Activated CD8-positive, alpha-beta memory T cell treated with anti-CD3 and anti-CD28 coated beads for 36 hours (primary cell): ENCODE results near the gene NRG2. TPM values are rescaled to one million over a fixed set of nuclear protein-coding genes. Genes with fewer than 3 reads are reported as not detected.

Source experiments
- CTCF ChIA-PET: fragments of 350-600 bp; sonication (Branson Sonifier 250); formaldehyde crosslinking; loops from one replicate; lab custom pipeline; 2021; ENCODE audit warnings: antibody characterized with exemption; lab: Charles Lee
- POLR2A ChIA-PET: fragments of 350-600 bp; sonication (Branson Sonifier 250); formaldehyde crosslinking; loops from one replicate; lab custom pipeline; 2021; ENCODE audit warnings: antibody characterized with exemption; lab: Charles Lee
- total RNA-seq, 2 experiments: library from RNA; stranded (reverse); gene quantifications; one replicate each; pipeline ENCODE4 v1.2.3, GENCODE V29; 2021

The NRG2 gene
- total RNA-seq, 2 experiments from 2014 or later = 0.15 to 0.17 TPM

DNA sequence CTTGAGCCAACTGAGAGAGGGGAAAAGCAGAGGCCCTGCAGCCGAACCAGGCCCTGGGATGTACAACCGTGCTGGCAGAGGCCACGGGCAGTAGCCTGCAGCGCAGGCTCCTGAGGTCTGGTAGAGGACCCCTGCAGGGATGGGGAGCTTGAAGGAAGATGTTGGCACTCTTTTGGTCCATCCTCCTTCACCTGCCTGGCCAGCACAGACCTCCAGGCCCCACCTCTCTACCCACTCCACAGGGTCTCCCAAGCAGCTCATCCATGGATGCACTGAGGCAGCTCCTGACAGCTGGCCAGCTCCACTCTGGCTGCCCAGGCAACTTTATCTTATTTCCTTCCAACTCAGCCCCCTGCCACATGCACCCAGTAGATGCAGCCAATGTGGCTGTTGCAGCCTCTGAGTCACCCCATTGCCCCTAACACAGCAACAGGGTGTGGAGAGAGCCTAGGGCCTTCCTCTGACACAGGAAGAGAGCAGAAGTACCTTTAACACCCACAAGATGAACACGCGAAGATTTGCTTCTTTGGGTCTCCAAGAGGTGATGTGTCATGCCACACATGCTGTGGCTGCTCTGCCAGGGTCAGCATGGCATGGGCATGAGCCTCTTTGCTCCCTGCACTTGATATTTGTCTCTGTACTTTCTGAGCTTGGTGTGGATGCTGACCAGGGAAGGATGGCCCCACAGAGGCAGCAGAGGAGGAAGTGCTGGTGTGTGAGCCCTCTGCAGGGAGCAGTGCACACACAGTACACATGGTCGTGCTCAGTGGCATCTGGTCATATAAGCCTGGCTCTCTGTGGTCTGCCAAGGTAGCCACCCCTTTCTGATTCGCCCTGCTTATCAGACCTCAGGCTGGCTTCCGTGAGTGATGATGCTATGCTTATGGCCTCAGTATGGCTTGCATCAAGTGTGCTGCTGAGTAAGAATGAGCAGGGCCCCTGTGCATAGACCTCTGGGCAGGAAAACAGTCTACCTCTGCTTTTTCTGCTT, 117.2 kb downstream of the NRG2 start:
- ChIA-PET CTCF (interaction anchor here (0.5 kb wide), 1 partner anchor 13 kb away, joined by 5 read pairs; no protein-coding TSS in a partner anchor), POLR2A (no interaction called here)

DNA sequence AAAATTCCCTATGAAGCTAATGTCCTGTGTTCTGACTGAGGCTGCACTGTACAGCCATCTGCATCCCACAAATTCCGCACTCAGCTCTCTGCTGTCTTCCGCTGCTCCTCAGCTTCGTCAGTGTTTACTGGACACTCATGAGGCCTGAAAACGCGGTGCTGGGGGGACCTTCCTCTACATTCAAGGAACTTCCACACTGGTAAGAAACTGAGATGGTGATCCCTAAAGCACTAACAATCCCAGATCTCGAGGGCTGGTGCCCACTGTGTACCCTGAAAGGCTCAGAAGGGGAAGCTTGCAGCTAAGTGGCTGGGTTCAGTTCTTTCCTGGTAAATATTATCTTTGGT, 117.9 kb downstream of the NRG2 start:
- CTCF ChIA-PET = no interaction called here

GRCh38 chr5:139924294-139925215, 118.5 kb downstream of the NRG2 start:
- CTCF ChIA-PET = no interaction called here
- POLR2A ChIA-PET = no interaction called here

More for the DNA sequence above, 117.9 kb downstream of the NRG2 start:
- POLR2A ChIA-PET = no interaction called here

GRCh38 chr5:139919308-139919707, 123.8 kb downstream of the NRG2 start:
- POLR2A ChIA-PET = no interaction called here
- CTCF ChIA-PET = interaction anchor here (0.5 to 0.9 kb wide), 2 partner anchors 50 to 356 kb away, joined by 4 read pairs; no protein-coding TSS in a partner anchor

DNA sequence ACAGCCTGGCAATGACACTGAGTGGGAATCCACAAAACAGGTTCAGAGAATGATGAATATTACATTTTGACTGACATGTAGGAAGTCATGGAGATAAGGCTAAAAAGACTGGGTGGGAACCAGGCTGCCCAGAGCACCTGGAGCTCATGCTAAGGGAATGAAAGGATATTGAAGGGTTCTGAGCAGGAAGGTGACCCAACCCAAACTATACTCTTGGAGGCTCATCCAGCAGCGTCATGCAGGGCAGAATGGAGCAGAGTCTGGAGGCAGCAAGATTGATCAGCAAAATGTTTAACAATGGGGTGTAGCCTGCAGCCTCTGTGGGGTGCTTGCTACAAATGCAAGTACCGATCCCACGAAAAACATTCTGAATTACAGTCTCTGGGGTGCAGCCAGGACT, 127.3 kb downstream of the NRG2 start:
- POLR2A ChIA-PET = no interaction called here
- CTCF ChIA-PET = interaction anchor here (2.2 kb wide), 1 partner anchor 129 kb away, joined by 5 read pairs; no protein-coding TSS in a partner anchor

- CTCF ChIA-PET = interaction anchor here (2.2 kb wide), 1 partner anchor 128 kb away, joined by 5 read pairs; no protein-coding TSS in a partner anchor
Measured at GRCh38 chr5:139915266-139915665, 127.8 kb downstream of the NRG2 start.

GRCh38 chr5:139914218-139914807, 128.8 kb downstream of the NRG2 start:
- CTCF ChIA-PET = interaction anchor here (2.2 kb wide), 1 partner anchor 127 kb away, joined by 5 read pairs; no protein-coding TSS in a partner anchor
- POLR2A ChIA-PET = no interaction called here

More at GRCh38 chr5:139915266-139915665, 127.8 kb downstream of the NRG2 start:
- POLR2A ChIA-PET = interaction anchor here (0.5 kb wide), 1 partner anchor 695 kb away, joined by 3 read pairs; no protein-coding TSS in a partner anchor

GRCh38 chr5:139912804-139913203, 130.3 kb downstream of the NRG2 start:
- CTCF ChIA-PET = no interaction called here
- POLR2A ChIA-PET = no interaction called here

DNA sequence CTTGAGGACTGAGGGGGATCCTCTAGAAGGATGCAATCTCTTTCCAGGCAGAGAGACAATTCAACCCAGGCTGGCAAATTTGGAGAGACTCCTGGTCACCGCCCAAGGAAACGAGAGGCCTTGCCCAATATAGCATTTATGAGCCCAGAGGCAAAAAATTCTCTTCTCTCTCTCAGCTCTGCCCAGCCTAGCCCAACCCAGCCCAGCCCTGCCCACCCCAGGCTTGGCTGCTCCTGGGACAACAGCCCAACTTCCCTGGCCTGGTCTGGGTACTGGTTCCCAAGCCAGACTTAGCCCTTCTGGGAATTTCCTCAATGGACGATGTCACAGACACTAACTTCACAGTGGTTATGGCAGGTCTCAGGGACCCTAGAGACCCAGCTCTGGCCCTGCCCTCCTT, 130.9 kb downstream of the NRG2 start:
- ChIA-PET CTCF (no interaction called here), POLR2A (no interaction called here)

DNA sequence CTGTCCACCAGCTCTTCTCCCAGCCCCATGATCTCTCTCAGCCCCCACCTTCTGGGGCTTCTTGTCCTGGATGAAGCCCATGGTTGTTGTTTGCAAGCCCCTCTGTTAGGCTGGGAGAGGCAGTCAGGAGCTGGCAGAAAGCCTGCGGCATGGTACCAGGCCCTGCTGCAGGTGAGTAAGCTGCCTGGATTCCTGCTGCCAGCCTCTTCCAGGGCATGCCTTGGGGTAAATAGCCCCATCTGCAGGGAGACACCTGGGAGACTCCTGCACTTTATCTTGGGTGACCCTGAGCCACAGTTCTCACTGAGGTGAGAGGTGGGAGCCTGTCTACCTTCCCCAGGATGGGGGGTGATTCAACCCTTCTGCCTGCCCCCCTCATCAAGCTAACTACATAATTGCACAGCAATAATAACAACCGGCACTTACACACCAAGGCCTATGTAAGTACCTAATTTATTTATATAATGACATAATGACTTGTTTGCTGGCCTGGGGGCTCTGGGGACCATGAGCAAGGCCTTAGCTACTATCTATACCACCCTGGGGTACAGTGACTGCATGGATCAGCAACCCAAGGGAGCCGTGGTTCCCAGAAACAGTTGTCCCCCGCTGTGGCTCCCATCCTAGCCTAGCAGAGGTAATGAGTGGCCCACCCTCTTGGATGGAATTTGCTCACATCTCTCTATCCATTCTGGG, 131.5 kb downstream of the NRG2 start:
- ChIA-PET CTCF (no interaction called here), POLR2A (no interaction called here)

- ChIA-PET CTCF (no interaction called here), POLR2A (no interaction called here)
Measured at GRCh38 chr5:139910901-139911300, 132.2 kb downstream of the NRG2 start.

GRCh38 chr5:139910036-139910435, 133.1 kb downstream of the NRG2 start:
- CTCF ChIA-PET = no interaction called here
- POLR2A ChIA-PET = no interaction called here

DNA sequence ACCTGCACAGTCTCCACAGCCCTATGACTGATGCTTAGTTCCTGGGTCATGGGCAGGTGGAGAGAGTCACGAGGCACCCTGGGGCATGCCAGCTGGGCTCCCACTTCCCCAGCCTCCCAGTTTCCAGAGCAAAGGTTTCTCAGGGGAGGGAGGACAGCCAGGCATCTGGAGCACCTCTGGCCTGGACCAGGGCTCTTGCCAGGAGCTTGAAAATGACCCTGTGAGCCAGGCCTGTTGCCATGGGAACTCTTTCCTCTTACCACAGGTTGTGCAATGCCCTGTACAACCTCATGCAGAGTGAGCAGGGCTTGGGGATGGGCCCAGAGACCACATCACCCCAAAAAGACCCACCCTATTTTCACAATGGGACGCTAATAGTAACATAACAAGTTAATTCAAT, 134.3 kb downstream of the NRG2 start:
- CTCF ChIA-PET = no interaction called here
- POLR2A ChIA-PET = no interaction called here

- ChIA-PET POLR2A (no interaction called here), CTCF (interaction anchor here (0.9 to 1.5 kb wide), 2 partner anchors 62 to 118 kb away, joined by 3 read pairs; no protein-coding TSS in a partner anchor)
Measured at GRCh38 chr5:139906661-139907060, 136.4 kb downstream of the NRG2 start.

DNA sequence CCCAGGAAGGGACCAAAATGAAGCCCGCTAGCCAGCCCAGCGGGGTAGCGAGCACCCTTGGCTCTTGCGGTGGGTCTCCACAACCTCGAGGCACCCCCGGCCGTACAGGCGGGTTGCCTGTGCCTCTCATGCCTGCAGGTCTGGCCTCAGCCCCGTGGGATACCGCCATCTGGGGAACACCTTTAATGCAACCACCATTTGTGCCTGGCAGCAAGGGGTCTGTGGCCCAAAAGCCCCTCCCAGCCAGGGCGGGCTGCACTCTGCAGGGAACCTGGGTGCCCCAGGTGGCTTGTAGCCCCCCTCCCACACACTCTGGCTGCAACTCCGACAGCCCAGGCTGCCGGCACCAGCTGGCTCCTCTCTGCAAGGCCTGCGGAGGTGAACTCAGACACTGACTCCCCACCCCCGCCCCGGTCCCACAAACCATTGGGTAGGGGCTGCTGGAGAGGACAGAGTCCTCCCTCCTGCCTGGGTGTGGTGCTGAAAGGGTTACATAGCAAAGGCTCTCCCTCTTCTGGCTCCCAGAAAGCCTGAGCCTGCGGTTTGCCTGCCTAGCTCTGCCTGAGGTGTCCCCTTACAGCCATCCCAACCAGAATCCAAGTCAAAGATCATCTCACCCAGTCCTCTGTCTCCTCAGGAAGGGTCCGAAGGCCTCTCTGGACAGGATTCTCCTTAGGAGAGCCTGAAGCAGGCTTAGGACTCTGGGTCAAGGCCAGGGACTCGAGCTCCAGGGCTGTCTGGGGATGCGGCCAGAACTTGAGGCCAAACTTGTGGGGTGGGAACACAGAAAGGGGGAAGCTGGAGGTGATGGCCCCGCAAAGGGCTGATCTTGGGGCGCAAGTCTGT, 138.1 kb downstream of the NRG2 start:
- CTCF ChIA-PET = interaction anchor here (2.2 kb wide), 1 partner anchor 64 kb away, joined by 5 read pairs; no protein-coding TSS in a partner anchor

DNA sequence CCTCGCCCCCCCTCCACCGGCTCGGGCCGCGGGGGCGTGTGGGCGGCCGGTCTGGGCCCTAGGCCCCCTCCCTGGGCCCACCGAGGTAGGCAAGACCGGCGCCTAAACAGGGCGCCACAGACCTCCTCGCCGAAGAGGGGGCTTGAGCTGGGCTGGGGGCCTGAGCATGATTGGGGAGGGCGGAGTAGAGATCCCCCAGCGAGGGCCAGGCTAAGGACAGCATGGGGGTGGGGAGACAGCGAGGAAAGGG, 138.6 kb downstream of the NRG2 start:
- POLR2A ChIA-PET = no interaction called here
- CTCF ChIA-PET = interaction anchor here (2.2 kb wide), 1 partner anchor 64 kb away, joined by 5 read pairs; no protein-coding TSS in a partner anchor

More for the DNA sequence above, 138.1 kb downstream of the NRG2 start:
- POLR2A ChIA-PET = no interaction called here

GRCh38 chr5:139903795-139904565, 139.1 kb downstream of the NRG2 start:
- ChIA-PET CTCF (interaction anchor here (2.2 kb wide), 1 partner anchor 65 kb away, joined by 5 read pairs; no protein-coding TSS in a partner anchor), POLR2A (no interaction called here)
